GM12878 (cell line): ENCODE results near the gene APC2. TPM values are rescaled to one million over a fixed set of nuclear protein-coding genes. Genes with fewer than 3 reads are reported as not detected.

Experiments used
- ATAC-seq: fragments of 200-7000 bp; cut with Tn5 transposase; 3 replicates; pipeline ENCODE4 v1.9.1; 2020; ENCODE audit warnings: mild to moderate bottlenecking, moderate library complexity
- BruUV-seq: library from RNA; stranded (reverse); fragments of 400-500 nt; replicated peaks from 2 replicates; lab custom pipeline; 2021; lab: Mats Ljungman, UMichigan
- CTCF ChIA-PET: fragments of 300-600 bp; sonication (Branson Sonifier 250); formaldehyde crosslinking; extraction: SDS; loops from one replicate; lab custom pipeline; 2021; ENCODE audit warnings: inconsistent platforms; lab: Yijun Ruan, JAX
- POLR2A ChIA-PET: fragments of 350-600 bp; formaldehyde crosslinking; extraction: SDS; loops from one replicate; lab custom pipeline; 2021; ENCODE audit warnings: inconsistent platforms; lab: Charles Lee
- RAD21 ChIA-PET: fragments of 300-600 bp; sonication (Branson Sonifier 250); formaldehyde crosslinking; loops from one replicate; lab custom pipeline; 2023; ENCODE audit warnings: antibody characterized with exemption; ENCODE audit not compliant: unreplicated experiment; lab: Charles Lee
- SMC1A ChIA-PET: fragments of 300-600 bp; sonication (Branson Sonifier 250); formaldehyde crosslinking; loops from one replicate; lab custom pipeline; 2023; ENCODE audit not compliant: unreplicated experiment, uncharacterized antibody; lab: Charles Lee
- DNase-seq: peaks from one replicate; pipeline ENCODE4 v3.0.0-alpha.2; 2011; ENCODE audit warnings: low read depth, low spot score
- FAIRE-seq: peaks from 3 replicates; lab custom pipeline; 2011; peaks lifted over from hg19 to GRCh38; lab: Jason Lieb, UNC
- H2AFZ ChIP-seq: 2 replicates; pipeline ENCODE4 v1.6.0; 2011; ENCODE audit warnings: low read depth, low read length, control low read depth; ENCODE audit not compliant: control insufficient read depth
- H3K27ac ChIP-seq: 2 replicates; pipeline ENCODE4 v1.5.1; 2011; ENCODE audit warnings: control low read depth; ENCODE audit not compliant: control insufficient read depth, insufficient read depth
- H3K27me3 ChIP-seq, 2 experiments: replicated peaks in 1 of 2; 2 replicates each; pipeline versions ENCODE4 v1.6.0 to v1.6.1; 2011; ENCODE audit warnings: low read length in 1 of 2; ENCODE audit not compliant: control insufficient read depth in 2 of 2, insufficient read depth in 2 of 2
- H3K36me3 ChIP-seq, 2 experiments: 2 replicates each; pipeline ENCODE4 v1.5.1; 2011; ENCODE audit warnings: low read length in 1 of 2; ENCODE audit not compliant: control insufficient read depth in 2 of 2, insufficient read depth in 2 of 2
- H3K4me1 ChIP-seq: 2 replicates; pipeline ENCODE4 v1.6.1; 2011; ENCODE audit warnings: mild to moderate bottlenecking, low read length, moderate library complexity, mixed read lengths; ENCODE audit not compliant: control insufficient read depth, insufficient read depth
- H3K4me2 ChIP-seq: 2 replicates; pipeline ENCODE4 v1.6.0; 2011; ENCODE audit warnings: control low read depth; ENCODE audit not compliant: control insufficient read depth, insufficient read depth
- H3K4me3 ChIP-seq: fragments of 200-600 bp; sonication (generic); 2 replicates; pipeline ENCODE4 v1.5.1; 2016
- H3K79me2 ChIP-seq: 2 replicates; pipeline ENCODE4 v1.6.0; 2011; ENCODE audit warnings: low read length; ENCODE audit not compliant: control insufficient read depth, insufficient read depth
- H3K9ac ChIP-seq: 2 replicates; pipeline ENCODE4 v1.8.0; 2011; ENCODE audit warnings: low read length, control low read depth, mixed read lengths; ENCODE audit not compliant: control insufficient read depth, insufficient read depth
- H3K9me3 ChIP-seq: replicated peaks from 3 replicates; pipeline ENCODE4 v1.5.1; 2011; ENCODE audit warnings: mild to moderate bottlenecking, low read length; ENCODE audit not compliant: control insufficient read depth, insufficient read depth
- H4K20me1 ChIP-seq: 2 replicates; pipeline ENCODE4 v1.6.0; 2011; ENCODE audit not compliant: control insufficient read depth, insufficient read depth
- ATF2 ChIP-seq: IDR thresholded peaks from 2 replicates; pipeline ENCODE4 v1.6.1; 2012; ENCODE audit warnings: low read length, inconsistent platforms
- BACH1 ChIP-seq: fragments of 450-650 bp; IDR thresholded peaks from 2 replicates; pipeline ENCODE4 v1.6.1; 2017; ENCODE audit warnings: mild to moderate bottlenecking, borderline replicate concordance
- BCL11A ChIP-seq: IDR thresholded peaks from 2 replicates; pipeline ENCODE4 v1.6.1; 2011; ENCODE audit warnings: low read depth, low read length
- BCLAF1 ChIP-seq: fragments of 450-650 bp; IDR thresholded peaks from 2 replicates; pipeline ENCODE4 v1.6.1; 2017; ENCODE audit warnings: antibody characterized with exemption, mild to moderate bottlenecking, moderate library complexity
- CBFB ChIP-seq: IDR thresholded peaks from 2 replicates; pipeline ENCODE4 v1.6.1; 2016; ENCODE audit warnings: antibody characterized with exemption, low read depth
- CEBPB ChIP-seq, 2 experiments: fragments of 150-350 bp in 1 of 2; IDR thresholded peaks; 2 replicates each; pipeline ENCODE4 v1.6.1; 2012 to 2014; ENCODE audit warnings: low read depth in 2 of 2, low read length in 2 of 2, borderline replicate concordance in 1 of 2, inconsistent platforms in 1 of 2
- FOXK2 ChIP-seq: fragments of 450-650 bp; IDR thresholded peaks from 2 replicates; pipeline ENCODE4 v1.6.1; 2017; ENCODE audit warnings: mild to moderate bottlenecking, moderate library complexity
- JUNB ChIP-seq: IDR thresholded peaks from 2 replicates; pipeline ENCODE4 v1.6.1; 2016; ENCODE audit warnings: antibody characterized with exemption, mild to moderate bottlenecking
- KAT2A ChIP-seq: conservative IDR thresholded peaks from 2 replicates; pipeline ENCODE4 v1.6.1; 2011; ENCODE audit warnings: low read depth, low read length; ENCODE audit not compliant: control insufficient read depth
- KLF5 ChIP-seq: fragments of 450-650 bp; IDR thresholded peaks from 2 replicates; pipeline ENCODE4 v1.6.1; 2014; ENCODE audit warnings: mild to moderate bottlenecking; ENCODE audit not compliant: partially characterized antibody
- MTA2 ChIP-seq: fragments of 450-650 bp; IDR thresholded peaks from 2 replicates; pipeline ENCODE4 v1.6.1; 2016; ENCODE audit warnings: low read depth, mild to moderate bottlenecking, moderate library complexity
- MTA3 ChIP-seq: IDR thresholded peaks from 2 replicates; pipeline ENCODE4 v1.6.1; 2012; ENCODE audit warnings: low read length, inconsistent platforms, borderline replicate concordance
- NFIC ChIP-seq: IDR thresholded peaks from 2 replicates; pipeline ENCODE4 v1.6.1; 2012; ENCODE audit warnings: low read depth, mild to moderate bottlenecking, inconsistent platforms, low read length, moderate library complexity
- POLR2AphosphoS2 ChIP-seq: IDR thresholded peaks from 2 replicates; pipeline ENCODE4 v1.6.1; 2011; ENCODE audit warnings: low read depth, mild to moderate bottlenecking, low read length, improper control_type of control experiment, moderate library complexity
- RB1 ChIP-seq: fragments of 450-650 bp; formaldehyde crosslinking; IDR thresholded peaks from 2 replicates; pipeline ENCODE4 v1.6.1; 2017; ENCODE audit warnings: mild to moderate bottlenecking, borderline replicate concordance
- RCOR1 ChIP-seq: conservative IDR thresholded peaks from 2 replicates; pipeline ENCODE4 v1.6.1; 2012; ENCODE audit warnings: low read depth, low read length, improper control_type of control experiment
- TARDBP ChIP-seq: IDR thresholded peaks from 2 replicates; pipeline ENCODE4 v1.6.1; 2016; ENCODE audit warnings: borderline replicate concordance
- TCF12 ChIP-seq: IDR thresholded peaks from 2 replicates; pipeline ENCODE4 v1.6.1; 2011; ENCODE audit warnings: low read depth, mild to moderate bottlenecking, low read length
- ZSCAN29 ChIP-seq: fragments of 450-650 bp; IDR thresholded peaks from 2 replicates; pipeline ENCODE4 v1.6.1; 2017; ENCODE audit warnings: mild to moderate bottlenecking, moderate library complexity
- WGBS: methylation state at CpG from one replicate; pipeline ENCODE4 v1.1.6; 2016; ENCODE audit warnings: low lambda C conversion rate; ENCODE audit not compliant: insufficient replicate concordance, insufficient coverage; ENCODE audit errors: missing lambda C conversion rate; 5-methylcytosine and 5-hydroxymethylcytosine counted together
- in situ Hi-C: fragments of 300-500 bp; cut with MboI; formaldehyde crosslinking; loops from 9 replicates; pipeline ENCODE4 v1.14.3; 2018; ENCODE audit warnings: mixed read lengths
- intact Hi-C: fragments of 100-400 bp; cut with micrococcal nuclease; formaldehyde crosslinking; loops from one replicate; pipeline ENCODE4 v1.14.2; 2022; ENCODE audit not compliant: unreplicated experiment
- polyA plus RNA-seq, 11 experiments: library from polyadenylated mRNA; depleted of rRNA in 4 of 11; unstranded in 6 of 11; stranded (reverse) in 5 of 11; fragments of >200 nt; fragmentation: Nextera tagmentation in 4 of 11; fragmentation: Illumina TruSeq in 1 of 11; extraction: Ambion mirVana in 4 of 11; extraction: Trizol in 1 of 11; gene quantifications; 1 replicate in 1 of 11; 2 replicates in 10 of 11; pipeline versions ENCODE4 v1.2.1 to v1.2.3, GENCODE V29; 2011 to 2016; ENCODE audit warnings: inconsistent platforms in 2 of 11, missing spikeins in 2 of 11, low read depth in 1 of 11
- total RNA-seq, 4 experiments: library from RNA; depleted of rRNA in 3 of 4; stranded (reverse); fragments of >200 nt in 3 of 4; fragmentation: Illumina TruSeq in 1 of 4; extraction: Trizol in 1 of 4; gene quantifications; 2 replicates each; pipeline versions ENCODE4 v1.2.1 to v1.2.3, GENCODE V29; 2013 to 2021

The APC2 gene
- total and polyA plus RNA-seq, 10 of the 15 experiments (the other 5 are each of a cell fraction or from before 2014, with no cell fraction given): under 0.01 to 0.73 (median 0.04) TPM; not detected in 5

GRCh38 chr19:1434577-1435060 lies 15.3 kb upstream of the APC2 start:
- Histone ChIP-seq H3K27ac (no peak overlapping the region), H3K9me3 (no peaks in the 10 kb centered on the region), H4K20me1 (no peaks in the 10 kb centered on the region; the same call in 1 of the 2 replicates), H3K27me3 (no peaks in the 10 kb centered on the region), H3K36me3 (peaks cover 5 to 30% of the 10 kb centered on the region in 2 experiments), H3K4me1 (peaks cover 3% of the 10 kb centered on the region), H3K4me2 (no peak overlapping the region), H3K79me2 (peaks cover 15% of the 10 kb centered on the region), H3K4me3 (no peak overlapping the region)
- in situ Hi-C loops: no loop called here
- intact Hi-C loops: no loop called here
- ChIA-PET RAD21 (interaction anchor here (0.8 kb wide), 1 partner anchor 10 kb away, joined by 3 read pairs; no protein-coding TSS in a partner anchor), SMC1A (no interaction called here), POLR2A (no interaction called here), CTCF (no interaction called here)
- no peak for TF ChIP-seq ZSCAN29
- no peak for TF ChIP-seq CEBPB (IDR thresholded peaks at IDR 0.05; ENCODE audit: borderline replicate concordance in 1 of 2, low read depth in 2 of 2, low read length in 2 of 2)
- no peak for TF ChIP-seq ATF2
- no peak for TF ChIP-seq FOXK2
- TF ChIP-seq NFIC: no peak
- no peak for TF ChIP-seq BCL11A
- no peak for TF ChIP-seq BACH1
- TF ChIP-seq JUNB: no peak
- no peak for TF ChIP-seq POLR2AphosphoS2
- no peak for TF ChIP-seq MTA3
- TF ChIP-seq TARDBP: no peak
- no peak for TF ChIP-seq CBFB
- no peak for TF ChIP-seq MTA2
- no peak for TF ChIP-seq BCLAF1
- no peak for TF ChIP-seq TCF12
- no peak for TF ChIP-seq RCOR1
- TF ChIP-seq KLF5: no peak
- TF ChIP-seq KAT2A: no peak
- TF ChIP-seq RB1: no peak
- TF ChIP-seq, all 136 proteins: peak for 0
- no TSS peak for BruUV-seq
- FAIRE-seq (no peak), ATAC-seq (no peak), DNase-seq (no peak)
- H3K9ac ChIP-seq: no peak overlapping the region
- H2AFZ ChIP-seq: no peak overlapping the region
- WGBS: 97% methylated on average over 38 of the region's 39 CpGs
